Peyer's patch (tissue), 4 donors: ENCODE measurements around the gene PTPRJ. TPM values are rescaled to one million over a fixed set of nuclear protein-coding genes. Genes with fewer than 3 reads are reported as not detected.
A peak's percentile ranks its signal among the peaks of the same experiment; 100 is the strongest.

Experiments used
- DNase-seq, 3 donors: peaks; one replicate each; pipeline ENCODE4 v3.0.0-alpha.2; 2017 to 2019
- H3K27ac ChIP-seq, 4 donors: fragments of 200-600 bp; sonication (generic); one replicate each; pipeline ENCODE4 v1.5.1; 2016 to 2019
- H3K27me3 ChIP-seq, 2 donors: fragments of 200-600 bp; sonication (generic); one replicate each; pipeline ENCODE4 v1.5.1; 2019
- H3K36me3 ChIP-seq, 3 donors: fragments of 200-600 bp; sonication (generic); one replicate each; pipeline ENCODE4 v1.5.1; 2016 to 2019
- H3K4me1 ChIP-seq, 4 donors: fragments of 200-600 bp; sonication (generic); one replicate each; pipeline ENCODE4 v1.5.1; 2016 to 2019
- H3K4me3 ChIP-seq, 4 donors: fragments of 200-600 bp; sonication (generic); 1 replicate in 3 of 4; 2 replicates in 1 of 4; pipeline ENCODE4 v1.5.1; 2016 to 2019; ENCODE audit warnings: mild to moderate bottlenecking in 1 of 4
- H3K9me3 ChIP-seq, 4 donors: fragments of 200-600 bp; sonication (generic); one replicate each; pipeline ENCODE4 v1.5.1; 2016 to 2019; ENCODE audit warnings: mild to moderate bottlenecking in 1 of 4
- POLR2A ChIP-seq, 2 donors: fragments of 450-650 bp; IDR thresholded peaks; one replicate each; pipeline ENCODE4 v1.5.1; 2017; ENCODE audit warnings: antibody characterized with exemption in 2 of 2, mild to moderate bottlenecking in 2 of 2, moderate library complexity in 2 of 2
- total RNA-seq, 4 donors: library from RNA; depleted of rRNA; stranded (reverse); fragments of >200 nt; gene quantifications; one replicate each; pipeline ENCODE4 v1.1.0, GENCODE V29; 2016
- TF ChIP-seq, protein P1 (sequence below), 6 experiments: fragments of 450-650 bp in 4 of 6; fragments of 200-600 bp in 2 of 6; sonication (generic) in 1 of 6; IDR thresholded peaks; one replicate each; pipeline ENCODE4 v1.5.1; 2017 to 2019; ENCODE audit warnings: antibody characterized with exemption in 6 of 6, mild to moderate bottlenecking in 3 of 6, moderate library complexity in 1 of 6

The PTPRJ gene
- total RNA-seq, 4 donors from 2014 or later: 28.1 to 50.1 (median 37.5) TPM

DNA sequence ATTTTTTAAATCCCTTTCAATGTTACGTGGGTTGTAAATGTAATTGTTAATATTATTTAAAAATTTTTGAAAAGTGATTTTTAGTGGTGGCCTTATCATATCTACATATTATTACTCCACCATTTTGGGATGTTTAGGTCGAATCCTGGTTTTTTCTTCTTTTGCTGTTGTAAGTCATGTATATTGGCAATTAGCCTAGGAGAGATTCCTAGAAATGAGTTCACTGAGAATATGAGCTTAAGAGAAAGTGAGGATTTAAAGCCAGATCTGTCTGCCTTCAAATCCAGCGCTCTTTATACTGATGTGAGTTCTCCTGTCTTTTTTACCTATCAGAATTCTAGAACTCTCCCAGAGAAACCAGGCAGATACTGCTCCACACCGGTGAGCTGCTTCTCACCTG lies 56.1 kb downstream of the PTPRJ start:
- H3K27me3 ChIP-seq: no peaks in the 10 kb centered on the region
- H3K36me3 ChIP-seq: no peaks in the 10 kb centered on the region
- H3K9me3 ChIP-seq: no peaks in the 10 kb centered on the region
- H3K4me3 ChIP-seq: no peak overlapping the region
- H3K4me1 ChIP-seq: peaks cover 0 to 5% (median 2%) of the 10 kb centered on the region in 4 donors
- no peak overlapping the region for H3K27ac ChIP-seq
- DNase-seq: no peak
- TF ChIP-seq POLR2A (IDR thresholded peaks at IDR 0.05): no peak

DNA sequence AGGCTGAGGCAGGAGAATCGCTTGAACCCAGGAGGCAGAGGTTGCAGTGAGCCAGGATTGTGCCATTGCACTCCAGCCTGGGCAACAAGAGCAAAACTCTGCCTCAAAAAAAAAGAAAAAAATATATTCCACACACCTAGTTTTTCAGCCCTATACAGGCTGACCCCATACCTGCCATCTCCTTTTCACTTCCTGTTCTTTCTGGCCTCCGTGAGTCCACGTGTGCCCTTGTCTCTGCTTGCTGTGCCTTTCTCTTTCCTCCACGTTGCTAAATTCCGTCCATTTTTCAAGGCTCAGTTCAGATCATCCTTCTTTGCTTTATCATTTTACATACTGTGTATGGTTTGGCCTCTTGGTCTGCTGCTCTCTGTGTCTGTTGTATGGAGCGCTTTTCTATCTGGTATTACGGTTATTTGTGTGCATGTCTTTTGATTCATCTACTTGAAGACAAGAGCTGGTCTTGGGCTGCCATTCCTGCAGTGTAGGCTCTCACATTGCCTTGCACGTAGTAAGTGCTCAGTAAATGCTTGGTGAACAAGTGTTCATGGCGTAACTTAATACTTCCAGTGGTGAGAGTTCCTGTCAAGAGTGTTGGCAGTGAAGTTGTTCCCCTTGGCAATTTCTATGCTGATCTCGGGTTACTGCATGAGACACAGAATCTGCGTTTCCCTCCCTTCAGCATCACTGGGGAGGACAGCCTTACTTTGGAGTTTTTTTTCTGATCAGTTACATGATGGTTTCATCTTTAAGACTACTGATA lies 57.5 kb downstream of the PTPRJ start:
- H3K4me1 ChIP-seq: peaks cover 0 to 4% (median 0%) of the 10 kb centered on the region in 4 donors
- no peaks in the 10 kb centered on the region for H3K9me3 ChIP-seq
- H3K27me3 ChIP-seq: no peaks in the 10 kb centered on the region
- H3K36me3 ChIP-seq: no peaks in the 10 kb centered on the region
- H3K4me3 ChIP-seq: no peak overlapping the region
- no peak for DNase-seq
- TF ChIP-seq, protein P1, sequence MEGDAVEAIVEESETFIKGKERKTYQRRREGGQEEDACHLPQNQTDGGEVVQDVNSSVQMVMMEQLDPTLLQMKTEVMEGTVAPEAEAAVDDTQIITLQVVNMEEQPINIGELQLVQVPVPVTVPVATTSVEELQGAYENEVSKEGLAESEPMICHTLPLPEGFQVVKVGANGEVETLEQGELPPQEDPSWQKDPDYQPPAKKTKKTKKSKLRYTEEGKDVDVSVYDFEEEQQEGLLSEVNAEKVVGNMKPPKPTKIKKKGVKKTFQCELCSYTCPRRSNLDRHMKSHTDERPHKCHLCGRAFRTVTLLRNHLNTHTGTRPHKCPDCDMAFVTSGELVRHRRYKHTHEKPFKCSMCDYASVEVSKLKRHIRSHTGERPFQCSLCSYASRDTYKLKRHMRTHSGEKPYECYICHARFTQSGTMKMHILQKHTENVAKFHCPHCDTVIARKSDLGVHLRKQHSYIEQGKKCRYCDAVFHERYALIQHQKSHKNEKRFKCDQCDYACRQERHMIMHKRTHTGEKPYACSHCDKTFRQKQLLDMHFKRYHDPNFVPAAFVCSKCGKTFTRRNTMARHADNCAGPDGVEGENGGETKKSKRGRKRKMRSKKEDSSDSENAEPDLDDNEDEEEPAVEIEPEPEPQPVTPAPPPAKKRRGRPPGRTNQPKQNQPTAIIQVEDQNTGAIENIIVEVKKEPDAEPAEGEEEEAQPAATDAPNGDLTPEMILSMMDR (IDR thresholded peaks at IDR 0.05): no peak
- no peak for TF ChIP-seq POLR2A (IDR thresholded peaks at IDR 0.05)
- H3K27ac ChIP-seq: no peak overlapping the region

DNA sequence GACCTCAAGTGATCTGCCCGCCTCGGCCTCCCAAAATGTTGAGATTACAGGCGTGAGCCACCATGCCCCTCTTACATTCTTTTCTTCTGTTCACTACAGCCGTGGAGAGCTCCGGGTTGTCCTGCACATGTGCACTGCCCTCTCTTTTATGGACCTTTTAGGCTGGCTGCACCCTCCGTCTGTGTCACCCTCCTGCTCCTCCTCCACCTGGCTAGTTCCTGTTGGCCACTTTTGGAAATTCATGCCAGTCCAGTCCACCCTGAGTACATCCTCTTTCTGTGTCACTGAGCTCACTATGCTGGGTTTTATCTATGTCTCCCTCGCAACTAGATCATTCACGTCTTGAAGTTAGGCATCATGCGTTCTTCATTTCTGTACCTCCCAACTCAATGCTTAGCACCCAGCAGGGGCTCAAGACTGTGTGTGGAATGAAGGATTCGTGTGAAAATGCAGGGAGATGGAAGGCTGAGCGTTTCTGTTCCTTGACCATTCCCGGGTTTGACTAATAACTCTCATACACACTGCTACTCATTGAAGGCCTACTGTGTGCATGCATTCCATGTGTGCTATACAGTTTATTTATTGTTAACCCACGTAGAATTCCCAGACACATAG lies 60.6 kb downstream of the PTPRJ start:
- Histone ChIP-seq H3K9me3 (no peaks in the 10 kb centered on the region), H3K4me3 (no peak overlapping the region), H3K4me1 (peaks cover 0 to 8% (median 2%) of the 10 kb centered on the region in 4 donors), H3K27ac (no peak overlapping the region), H3K36me3 (no peaks in the 10 kb centered on the region), H3K27me3 (no peaks in the 10 kb centered on the region)
- no peak for DNase-seq
- TF ChIP-seq, protein P1 (IDR thresholded peaks at IDR 0.05): no peak
- no peak for TF ChIP-seq POLR2A (IDR thresholded peaks at IDR 0.05)

DNA sequence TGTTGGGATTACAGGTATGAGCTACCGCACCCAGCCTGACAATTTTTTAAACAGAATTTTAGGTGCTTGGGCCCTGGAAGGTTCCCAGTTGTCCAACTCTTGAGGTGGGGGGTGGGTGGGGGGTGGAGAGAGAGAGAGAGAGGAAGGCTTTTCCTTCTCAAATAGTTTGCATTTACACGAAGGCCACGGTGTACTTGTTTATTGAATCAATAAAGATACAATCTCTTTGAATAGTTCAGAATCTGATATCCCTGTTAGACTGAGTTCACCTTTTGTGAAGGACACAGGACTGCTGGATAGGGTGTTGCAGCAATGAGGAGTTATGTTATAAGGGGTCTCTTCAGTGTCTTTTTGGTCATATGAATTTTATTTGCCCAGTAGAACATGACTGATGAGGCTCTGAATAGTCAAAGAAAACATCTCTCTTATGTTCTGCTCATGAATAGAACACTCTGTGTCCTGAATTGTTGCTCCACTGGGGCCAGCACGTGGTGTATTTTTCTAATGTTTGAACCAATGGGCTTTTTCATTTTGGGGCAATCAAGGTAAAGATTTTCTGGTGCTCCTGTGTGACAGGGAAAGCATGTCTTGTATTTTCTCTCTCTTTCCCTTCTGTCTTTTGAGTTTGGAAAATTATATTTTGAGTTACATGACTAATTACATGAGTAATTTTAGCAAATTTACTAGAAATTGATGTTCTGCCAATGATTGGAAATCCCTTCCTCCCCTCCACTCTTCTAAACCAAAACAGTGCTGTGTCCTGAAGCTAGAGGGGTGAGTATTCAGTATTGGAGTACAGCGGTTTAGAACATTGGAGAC lies 61.7 kb downstream of the PTPRJ start:
- Histone ChIP-seq H3K4me1 (peaks cover 0 to 8% (median 2%) of the 10 kb centered on the region in 4 donors), H3K4me3 (no peak overlapping the region), H3K36me3 (no peaks in the 10 kb centered on the region), H3K27me3 (no peaks in the 10 kb centered on the region), H3K9me3 (no peaks in the 10 kb centered on the region), H3K27ac (no peak overlapping the region)
- no peak for DNase-seq
- TF ChIP-seq, protein P1 (IDR thresholded peaks at IDR 0.05): no peak
- TF ChIP-seq POLR2A (IDR thresholded peaks at IDR 0.05): no peak

DNA sequence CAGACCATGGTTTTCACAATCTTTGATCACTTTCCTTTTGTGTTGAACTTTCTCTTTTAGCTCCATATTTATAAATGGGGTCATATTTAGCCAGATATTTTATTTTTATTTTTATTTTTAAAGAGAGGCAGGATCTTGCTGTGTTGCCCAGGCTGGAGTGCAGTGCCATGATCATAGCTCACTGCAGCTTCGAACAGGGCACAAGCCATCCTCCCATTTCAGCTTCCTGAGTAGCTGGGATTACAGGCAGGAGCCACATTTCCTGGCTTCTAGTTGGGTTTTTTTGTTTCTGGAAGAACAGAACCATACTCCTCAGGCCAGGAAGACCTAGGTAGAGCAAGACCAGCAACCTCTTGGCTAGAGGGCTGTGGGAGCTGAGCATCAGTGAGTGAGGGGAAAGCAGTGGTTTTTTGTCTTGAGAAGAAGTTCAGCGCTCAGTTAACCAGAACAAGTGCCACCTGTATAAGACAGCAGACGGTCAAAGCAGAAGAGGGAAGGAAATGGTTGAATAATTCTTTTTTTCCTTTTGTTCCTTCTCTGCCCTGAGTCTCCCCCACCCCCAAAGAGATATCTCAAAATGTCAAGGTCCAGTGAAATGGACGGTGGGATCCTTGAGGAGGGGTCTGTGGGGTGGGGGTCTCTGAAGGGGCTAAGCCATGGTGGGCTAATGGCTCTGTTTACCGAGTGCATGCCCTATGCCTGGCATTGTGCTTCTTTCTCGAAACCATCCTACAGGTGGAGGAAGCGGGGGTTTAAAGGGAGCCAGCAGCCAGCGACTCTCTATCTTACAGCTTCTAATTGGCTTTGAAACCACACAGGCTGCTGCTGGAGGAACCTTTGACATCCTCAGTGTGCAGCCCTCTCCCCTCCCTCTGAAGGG lies 63.0 kb downstream of the PTPRJ start:
- no peaks in the 10 kb centered on the region for H3K9me3 ChIP-seq
- H3K27me3 ChIP-seq: no peaks in the 10 kb centered on the region
- H3K4me3 ChIP-seq: no peak overlapping the region
- peak in 2 of 3 donors; percentile 60 to 61 for DNase-seq
- TF ChIP-seq POLR2A (IDR thresholded peaks at IDR 0.05): no peak
- TF ChIP-seq, protein P1 (IDR thresholded peaks at IDR 0.05): no peak
- no peaks in the 10 kb centered on the region for H3K36me3 ChIP-seq
- peak overlapping the region in 2 of 4 donors; percentile 30 to 70 for H3K27ac ChIP-seq
- H3K4me1 ChIP-seq: peaks cover 0 to 8% (median 2%) of the 10 kb centered on the region in 4 donors
